ENCODE measurements around the gene PCBP3. TPM values are rescaled to one million over a fixed set of nuclear protein-coding genes. Genes with fewer than 3 reads are reported as not detected.

Gene PCBP3
- total RNA-seq, 1 donor from 2014 or later: 2.5 TPM

DNA sequence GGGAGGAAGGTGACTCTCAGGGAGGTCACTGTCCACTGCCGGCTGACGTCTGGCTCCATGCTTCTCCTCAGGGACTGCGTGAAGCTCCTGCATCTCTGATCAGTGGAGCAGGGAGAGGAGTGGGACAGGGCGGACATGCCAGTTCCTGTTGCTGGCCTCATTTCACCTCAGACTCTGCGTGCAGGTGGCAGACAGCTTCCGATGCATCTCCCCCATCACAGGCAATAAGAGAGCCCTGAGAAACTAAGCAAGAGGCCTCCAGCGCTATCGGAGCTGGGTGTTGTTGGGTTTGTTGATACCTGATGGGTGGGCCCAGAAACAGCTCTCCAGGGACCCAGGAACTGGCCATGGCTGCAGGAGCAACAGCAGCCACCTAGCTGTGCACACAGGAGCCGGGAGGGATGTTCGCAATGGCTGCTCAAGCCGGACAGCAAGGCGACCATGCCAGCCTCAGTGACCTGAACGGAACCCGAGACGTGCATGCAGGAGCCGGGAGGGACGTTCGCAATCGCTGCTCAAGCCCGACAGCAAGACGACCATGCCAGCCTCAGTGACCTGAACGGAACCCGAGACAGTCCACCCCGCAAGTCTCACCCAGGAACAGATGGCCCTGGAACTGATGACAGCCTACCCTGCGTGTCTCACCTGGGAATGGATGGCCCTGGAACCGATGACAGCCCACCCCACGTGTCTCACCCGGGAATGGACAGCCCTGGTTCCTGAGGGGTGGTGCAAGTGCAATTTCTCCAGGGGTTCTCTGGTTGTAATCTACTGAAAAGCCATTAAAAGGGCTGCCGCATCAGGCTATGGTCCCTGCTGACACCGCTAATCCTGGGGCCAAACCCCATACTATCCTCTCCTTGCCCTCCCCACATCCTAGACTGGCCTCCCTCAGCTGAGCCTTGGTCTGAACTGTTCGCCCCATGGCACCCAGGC is 14.2 kb upstream of the PCBP3 start:
- no peaks in the 10 kb centered on the region for H3K36me3 Mint-ChIP-seq (ENCODE audit: low read depth, unreplicated experiment)
- no peaks in the 10 kb centered on the region for H3K9me3 Mint-ChIP-seq (ENCODE audit: unreplicated experiment)
- DNase-seq (ENCODE audit: low spot score): no peak
- no peak overlapping the region for H3K4me3 Mint-ChIP-seq (ENCODE audit: unreplicated experiment)
- H3K27me3 Mint-ChIP-seq (ENCODE audit: unreplicated experiment): peaks cover 2% of the 10 kb centered on the region
- H3K27ac Mint-ChIP-seq (ENCODE audit: unreplicated experiment): no peak overlapping the region
- no peaks in the 10 kb centered on the region for H3K4me1 Mint-ChIP-seq (ENCODE audit: unreplicated experiment)
- TF ChIP-seq, protein P1, sequence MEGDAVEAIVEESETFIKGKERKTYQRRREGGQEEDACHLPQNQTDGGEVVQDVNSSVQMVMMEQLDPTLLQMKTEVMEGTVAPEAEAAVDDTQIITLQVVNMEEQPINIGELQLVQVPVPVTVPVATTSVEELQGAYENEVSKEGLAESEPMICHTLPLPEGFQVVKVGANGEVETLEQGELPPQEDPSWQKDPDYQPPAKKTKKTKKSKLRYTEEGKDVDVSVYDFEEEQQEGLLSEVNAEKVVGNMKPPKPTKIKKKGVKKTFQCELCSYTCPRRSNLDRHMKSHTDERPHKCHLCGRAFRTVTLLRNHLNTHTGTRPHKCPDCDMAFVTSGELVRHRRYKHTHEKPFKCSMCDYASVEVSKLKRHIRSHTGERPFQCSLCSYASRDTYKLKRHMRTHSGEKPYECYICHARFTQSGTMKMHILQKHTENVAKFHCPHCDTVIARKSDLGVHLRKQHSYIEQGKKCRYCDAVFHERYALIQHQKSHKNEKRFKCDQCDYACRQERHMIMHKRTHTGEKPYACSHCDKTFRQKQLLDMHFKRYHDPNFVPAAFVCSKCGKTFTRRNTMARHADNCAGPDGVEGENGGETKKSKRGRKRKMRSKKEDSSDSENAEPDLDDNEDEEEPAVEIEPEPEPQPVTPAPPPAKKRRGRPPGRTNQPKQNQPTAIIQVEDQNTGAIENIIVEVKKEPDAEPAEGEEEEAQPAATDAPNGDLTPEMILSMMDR (IDR thresholded peaks at IDR 0.05; ENCODE audit: unreplicated experiment): no peak

DNA sequence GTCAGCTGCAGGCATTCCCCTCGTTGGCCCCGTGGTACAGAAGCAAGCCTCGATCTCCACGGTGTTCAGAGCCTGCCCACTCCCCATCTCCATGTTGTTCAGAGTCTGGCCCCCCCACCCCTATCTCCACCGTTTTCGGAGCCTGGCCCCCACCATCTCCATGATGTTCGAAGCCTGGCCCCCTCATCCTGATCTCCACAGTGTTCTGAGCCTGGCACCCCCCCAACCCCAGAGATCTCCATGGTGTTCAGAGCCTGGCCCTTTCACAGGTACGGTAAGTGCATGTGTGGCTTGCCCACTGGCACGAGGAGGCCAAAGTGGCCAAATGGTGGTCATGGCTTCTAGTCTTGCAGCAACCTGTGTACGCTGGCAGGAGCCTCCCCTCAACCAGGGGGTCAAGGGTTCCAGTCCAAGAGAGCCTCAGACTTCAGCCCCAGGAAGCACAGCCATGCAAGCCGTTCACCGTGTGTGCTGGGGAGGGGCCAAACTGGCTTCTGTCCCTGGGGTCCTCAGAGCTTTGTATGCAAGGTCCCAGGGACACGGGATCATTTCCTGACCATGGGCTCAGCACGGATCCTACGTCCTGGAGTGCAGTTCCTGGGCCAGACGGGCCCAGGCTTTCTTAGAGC is 13.3 kb upstream of the PCBP3 start:
- Mint-ChIP-seq H3K4me1 (ENCODE audit: unreplicated experiment) (no peaks in the 10 kb centered on the region), H3K27me3 (ENCODE audit: unreplicated experiment) (peaks cover 2% of the 10 kb centered on the region), H3K36me3 (ENCODE audit: low read depth, unreplicated experiment) (no peaks in the 10 kb centered on the region), H3K4me3 (ENCODE audit: unreplicated experiment) (no peak overlapping the region), H3K9me3 (ENCODE audit: unreplicated experiment) (no peaks in the 10 kb centered on the region), H3K27ac (ENCODE audit: unreplicated experiment) (no peak overlapping the region)
- TF ChIP-seq, protein P1 (IDR thresholded peaks at IDR 0.05; ENCODE audit: unreplicated experiment): no peak
- DNase-seq (ENCODE audit: low spot score): no peak

DNA sequence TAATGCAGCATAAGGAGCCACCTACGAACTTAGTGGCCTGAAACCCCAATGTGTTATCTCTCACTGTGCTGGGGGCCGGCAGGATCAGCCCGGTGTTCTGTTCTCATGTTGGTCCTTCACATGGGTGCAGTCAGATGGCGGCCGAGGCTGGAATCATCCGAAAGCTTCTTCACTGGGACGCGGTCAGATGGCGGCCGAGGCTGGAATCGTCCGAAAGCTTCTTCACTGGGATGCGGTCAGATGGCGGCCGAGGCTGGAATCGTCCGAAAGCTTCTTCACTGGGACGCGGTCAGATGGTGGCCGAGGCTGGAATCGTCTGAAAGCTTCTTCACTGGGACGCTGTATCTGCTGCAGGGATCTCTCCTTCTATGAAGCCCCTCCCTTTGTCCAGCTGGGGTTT is 12.6 kb upstream of the PCBP3 start:
- Mint-ChIP-seq H3K27me3 (ENCODE audit: unreplicated experiment) (peaks cover 2% of the 10 kb centered on the region), H3K27ac (ENCODE audit: unreplicated experiment) (no peak overlapping the region), H3K36me3 (ENCODE audit: low read depth, unreplicated experiment) (no peaks in the 10 kb centered on the region), H3K4me1 (ENCODE audit: unreplicated experiment) (no peaks in the 10 kb centered on the region), H3K9me3 (ENCODE audit: unreplicated experiment) (no peaks in the 10 kb centered on the region), H3K4me3 (ENCODE audit: unreplicated experiment) (no peak overlapping the region)
- no peak for DNase-seq (ENCODE audit: low spot score)
- TF ChIP-seq, protein P1 (IDR thresholded peaks at IDR 0.05; ENCODE audit: unreplicated experiment): no peak

DNA sequence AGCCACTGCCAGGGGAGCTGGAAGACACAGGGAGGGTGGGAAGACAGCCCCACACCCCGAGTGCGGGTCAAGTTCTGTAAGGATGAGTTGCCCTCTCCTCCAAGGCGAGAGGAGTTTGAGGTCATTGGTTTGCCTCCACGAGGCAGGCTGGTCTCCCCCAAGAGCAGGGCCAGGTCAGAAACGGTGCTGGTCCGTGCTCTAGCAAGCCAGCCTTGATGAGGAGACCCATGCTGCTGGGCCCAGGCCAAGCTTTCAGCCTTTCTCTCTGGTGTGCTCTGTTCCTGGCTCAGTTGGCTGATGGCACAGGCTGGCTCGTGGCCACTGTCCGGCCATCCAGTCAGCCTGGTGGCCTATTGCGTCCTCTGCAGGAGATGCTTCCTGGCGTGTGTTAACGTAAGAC is 12.0 kb upstream of the PCBP3 start:
- no peak overlapping the region for H3K27ac Mint-ChIP-seq (ENCODE audit: unreplicated experiment)
- H3K27me3 Mint-ChIP-seq (ENCODE audit: unreplicated experiment): peaks cover 2% of the 10 kb centered on the region
- TF ChIP-seq, protein P1 (IDR thresholded peaks at IDR 0.05; ENCODE audit: unreplicated experiment): no peak
- no peak overlapping the region for H3K4me3 Mint-ChIP-seq (ENCODE audit: unreplicated experiment)
- H3K36me3 Mint-ChIP-seq (ENCODE audit: low read depth, unreplicated experiment): no peaks in the 10 kb centered on the region
- no peaks in the 10 kb centered on the region for H3K4me1 Mint-ChIP-seq (ENCODE audit: unreplicated experiment)
- no peak for DNase-seq (ENCODE audit: low spot score)
- no peaks in the 10 kb centered on the region for H3K9me3 Mint-ChIP-seq (ENCODE audit: unreplicated experiment)

DNA sequence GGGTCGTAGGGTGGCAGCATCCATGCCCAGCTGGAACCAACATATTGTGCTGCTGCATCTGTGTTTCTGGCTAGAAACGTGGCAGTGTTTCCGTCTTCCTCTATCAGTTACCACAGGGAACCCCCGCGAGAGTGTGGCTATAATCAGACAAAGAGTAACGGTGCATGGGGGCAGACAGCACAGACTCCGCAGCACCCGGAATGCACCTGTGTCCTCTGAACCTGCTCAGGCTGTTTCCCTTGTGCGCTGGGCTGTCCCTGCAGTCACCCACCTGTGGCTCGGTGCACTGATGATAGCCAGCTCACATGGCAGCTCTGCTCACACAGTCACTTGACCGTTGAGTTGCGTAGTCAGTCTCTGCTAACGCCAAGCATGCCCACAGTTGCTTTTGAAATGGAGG is 11.4 kb upstream of the PCBP3 start:
- no peak for DNase-seq (ENCODE audit: low spot score)
- no peaks in the 10 kb centered on the region for H3K9me3 Mint-ChIP-seq (ENCODE audit: unreplicated experiment)
- H3K36me3 Mint-ChIP-seq (ENCODE audit: low read depth, unreplicated experiment): no peaks in the 10 kb centered on the region
- H3K27ac Mint-ChIP-seq (ENCODE audit: unreplicated experiment): no peak overlapping the region
- peaks cover 2% of the 10 kb centered on the region for H3K27me3 Mint-ChIP-seq (ENCODE audit: unreplicated experiment)
- no peak overlapping the region for H3K4me3 Mint-ChIP-seq (ENCODE audit: unreplicated experiment)
- TF ChIP-seq, protein P1 (IDR thresholded peaks at IDR 0.05; ENCODE audit: unreplicated experiment): no peak
- no peaks in the 10 kb centered on the region for H3K4me1 Mint-ChIP-seq (ENCODE audit: unreplicated experiment)
